OCI-LY1 (cell line): Measurements from ENCODE around the gene STAM.

Experiments used
- H2AFZ ChIP-seq: fragments of 200-600 bp; sonication (generic), shearing (Covaris generic); 2 replicates; pipeline ENCODE4 v1.6.0; 2014; ENCODE audit warnings: antibody characterized with exemption, mild to moderate bottlenecking, low read length
- H3F3A ChIP-seq: fragments of 200-600 bp; sonication (generic), shearing (Covaris generic); 2 replicates; pipeline ENCODE4 v1.6.0; 2014; ENCODE audit warnings: mild to moderate bottlenecking, antibody characterized with exemption, low read length, moderate library complexity; ENCODE audit not compliant: insufficient read depth
- H3K27ac ChIP-seq: fragments of 200-600 bp; sonication (generic); 2 replicates; pipeline ENCODE4 v1.5.1; 2014; ENCODE audit warnings: low read length, mixed run types, mild to moderate bottlenecking, low read depth; ENCODE audit not compliant: poor library complexity, severe bottlenecking
- H3K27me3 ChIP-seq: fragments of 200-600 bp; sonication (generic); 2 replicates; pipeline ENCODE4 v1.6.0; 2014; ENCODE audit warnings: antibody characterized with exemption, mild to moderate bottlenecking, low read length, moderate library complexity; ENCODE audit not compliant: insufficient read depth
- H3K36me3 ChIP-seq: fragments of 200-600 bp; sonication (generic); 2 replicates; pipeline ENCODE4 v1.6.1; 2014; ENCODE audit warnings: mild to moderate bottlenecking, antibody characterized with exemption, low read length, moderate library complexity, mixed read lengths; ENCODE audit not compliant: insufficient read depth
- H3K4me1 ChIP-seq: fragments of 200-600 bp; sonication (generic); 2 replicates; pipeline ENCODE4 v1.5.1; 2014; ENCODE audit warnings: mild to moderate bottlenecking, low read length, moderate library complexity; ENCODE audit not compliant: insufficient read depth, severe bottlenecking
- H3K4me2 ChIP-seq: fragments of 200-600 bp; sonication (generic), shearing (Covaris generic); 2 replicates; pipeline ENCODE4 v1.6.1; 2014; ENCODE audit warnings: low read length
- H3K4me3 ChIP-seq: fragments of 200-600 bp; sonication (generic); 2 replicates; pipeline ENCODE4 v1.5.1; 2014; ENCODE audit warnings: low read length, low read depth, mild to moderate bottlenecking, mixed read lengths; ENCODE audit not compliant: poor library complexity, severe bottlenecking
- H3K79me2 ChIP-seq: fragments of 200-600 bp; shearing (Covaris generic); 2 replicates; pipeline ENCODE4 v1.6.1; 2016; ENCODE audit warnings: mixed run types, low read length, mixed read lengths; ENCODE audit not compliant: insufficient read depth
- H3K9ac ChIP-seq: fragments of 200-600 bp; sonication (generic), shearing (Covaris generic); 2 replicates; pipeline ENCODE4 v1.6.1; 2014; ENCODE audit warnings: mild to moderate bottlenecking, low read length, mixed read lengths
- H3K9me2 ChIP-seq: fragments of 200-600 bp; sonication (generic), shearing (Covaris generic); 2 replicates; pipeline ENCODE4 v1.6.1; 2014; ENCODE audit warnings: low read depth, mild to moderate bottlenecking, low read length, mixed read lengths
- H3K9me3 ChIP-seq: fragments of 200-600 bp; shearing (Covaris generic); 2 replicates; pipeline ENCODE4 v1.6.1; 2014; ENCODE audit warnings: low read length, mixed read lengths
- H4K20me1 ChIP-seq: fragments of 200-600 bp; sonication (generic), shearing (Covaris generic); 2 replicates; pipeline ENCODE4 v1.6.0; 2016; ENCODE audit warnings: mild to moderate bottlenecking, low read length; ENCODE audit not compliant: insufficient read depth
- CTCF ChIP-seq: fragments of 200-600 bp; sonication (generic), shearing (Covaris generic); IDR thresholded peaks from 2 replicates; pipeline ENCODE4 v1.5.1; 2017; ENCODE audit warnings: mild to moderate bottlenecking, antibody characterized with exemption, low read length, moderate library complexity, mixed read lengths
- EZH2 ChIP-seq: fragments of 200-600 bp; sonication (generic), shearing (Covaris generic); IDR thresholded peaks from 2 replicates; pipeline ENCODE4 v1.8.0; 2017; ENCODE audit warnings: borderline replicate concordance, mixed run types, mild to moderate bottlenecking, antibody characterized with exemption, low read length, moderate library complexity, mixed read lengths

STAM gene

GRCh38 chr10:17662193-17663138 is 18.5 kb downstream of the STAM start:
- no peaks in the 10 kb centered on the region for H4K20me1 ChIP-seq
- H2AFZ ChIP-seq, result no peak overlapping the region
- H3K9ac ChIP-seq, result no peak overlapping the region
- no peaks in the 10 kb centered on the region for H3K9me2 ChIP-seq
- peaks cover 28% of the 10 kb centered on the region for H3K79me2 ChIP-seq
- H3K4me3 ChIP-seq, result no peak overlapping the region
- no peak overlapping the region for H3K27ac ChIP-seq
- no peaks in the 10 kb centered on the region for H3F3A ChIP-seq
- no peak overlapping the region for H3K4me2 ChIP-seq
- H3K27me3 ChIP-seq, result no peaks in the 10 kb centered on the region
- peaks cover 6% of the 10 kb centered on the region; the same call in 1 of the 2 replicates for H3K36me3 ChIP-seq
- TF ChIP-seq EZH2 (no peak), CTCF (no peak)
- H3K4me1 ChIP-seq, result no peaks in the 10 kb centered on the region
- H3K9me3 ChIP-seq, result no peaks in the 10 kb centered on the region

GRCh38 chr10:17663450-17663849 is 19.5 kb downstream of the STAM start:
- Histone ChIP-seq H3F3A (no peaks in the 10 kb centered on the region), H3K27ac (no peak overlapping the region), H3K9me3 (no peaks in the 10 kb centered on the region), H3K4me1 (no peaks in the 10 kb centered on the region), H3K4me2 (no peak overlapping the region), H3K79me2 (peaks cover 18% of the 10 kb centered on the region), H3K4me3 (no peak overlapping the region), H3K36me3 (peaks cover 6% of the 10 kb centered on the region; the same call in 1 of the 2 replicates), H3K9me2 (no peaks in the 10 kb centered on the region), H4K20me1 (no peaks in the 10 kb centered on the region), H2AFZ (no peak overlapping the region), H3K9ac (no peak overlapping the region), H3K27me3 (no peaks in the 10 kb centered on the region)
- TF ChIP-seq EZH2 (no peak), CTCF (no peak)

GRCh38 chr10:17665747-17666146 is 21.8 kb downstream of the STAM start:
- no peak overlapping the region for H3K9ac ChIP-seq
- no peak overlapping the region for H3K4me2 ChIP-seq
- H3K79me2 ChIP-seq, result 0 out of 2 replicates have a peak, but pooled peaks cover 10% of the 10 kb centered on the region
- no peaks in the 10 kb centered on the region for H4K20me1 ChIP-seq
- H3K27me3 ChIP-seq, result no peaks in the 10 kb centered on the region
- H3F3A ChIP-seq, result no peaks in the 10 kb centered on the region
- no peak overlapping the region for H2AFZ ChIP-seq
- H3K27ac ChIP-seq, result no peak overlapping the region
- TF ChIP-seq EZH2, result no peak
- TF ChIP-seq CTCF, result no peak
- H3K4me3 ChIP-seq, result no peak overlapping the region
- peaks cover 6% of the 10 kb centered on the region; the same call in 1 of the 2 replicates for H3K36me3 ChIP-seq
- no peaks in the 10 kb centered on the region for H3K9me2 ChIP-seq
- H3K4me1 ChIP-seq, result peaks cover 9% of the 10 kb centered on the region
- no peaks in the 10 kb centered on the region for H3K9me3 ChIP-seq
